OCI-LY1 (cell line): ENCODE measurements around the gene MALT1.

ENCODE experiments used
- H2AFZ ChIP-seq: fragments of 200-600 bp; sonication (generic), shearing (Covaris generic); 2 replicates; pipeline ENCODE4 v1.6.0; 2014; ENCODE audit warnings: antibody characterized with exemption, mild to moderate bottlenecking, low read length
- H3F3A ChIP-seq: fragments of 200-600 bp; sonication (generic), shearing (Covaris generic); 2 replicates; pipeline ENCODE4 v1.6.0; 2014; ENCODE audit warnings: mild to moderate bottlenecking, antibody characterized with exemption, low read length, moderate library complexity; ENCODE audit not compliant: insufficient read depth
- H3K27ac ChIP-seq: fragments of 200-600 bp; sonication (generic); 2 replicates; pipeline ENCODE4 v1.5.1; 2014; ENCODE audit warnings: low read length, mixed run types, mild to moderate bottlenecking, low read depth; ENCODE audit not compliant: poor library complexity, severe bottlenecking
- H3K27me3 ChIP-seq: fragments of 200-600 bp; sonication (generic); 2 replicates; pipeline ENCODE4 v1.6.0; 2014; ENCODE audit warnings: antibody characterized with exemption, mild to moderate bottlenecking, low read length, moderate library complexity; ENCODE audit not compliant: insufficient read depth
- H3K36me3 ChIP-seq: fragments of 200-600 bp; sonication (generic); 2 replicates; pipeline ENCODE4 v1.6.1; 2014; ENCODE audit warnings: mild to moderate bottlenecking, antibody characterized with exemption, low read length, moderate library complexity, mixed read lengths; ENCODE audit not compliant: insufficient read depth
- H3K4me1 ChIP-seq: fragments of 200-600 bp; sonication (generic); 2 replicates; pipeline ENCODE4 v1.5.1; 2014; ENCODE audit warnings: mild to moderate bottlenecking, low read length, moderate library complexity; ENCODE audit not compliant: insufficient read depth, severe bottlenecking
- H3K4me2 ChIP-seq: fragments of 200-600 bp; sonication (generic), shearing (Covaris generic); 2 replicates; pipeline ENCODE4 v1.6.1; 2014; ENCODE audit warnings: low read length
- H3K4me3 ChIP-seq: fragments of 200-600 bp; sonication (generic); 2 replicates; pipeline ENCODE4 v1.5.1; 2014; ENCODE audit warnings: low read length, low read depth, mild to moderate bottlenecking, mixed read lengths; ENCODE audit not compliant: poor library complexity, severe bottlenecking
- H3K79me2 ChIP-seq: fragments of 200-600 bp; shearing (Covaris generic); 2 replicates; pipeline ENCODE4 v1.6.1; 2016; ENCODE audit warnings: mixed run types, low read length, mixed read lengths; ENCODE audit not compliant: insufficient read depth
- H3K9ac ChIP-seq: fragments of 200-600 bp; sonication (generic), shearing (Covaris generic); 2 replicates; pipeline ENCODE4 v1.6.1; 2014; ENCODE audit warnings: mild to moderate bottlenecking, low read length, mixed read lengths
- H3K9me2 ChIP-seq: fragments of 200-600 bp; sonication (generic), shearing (Covaris generic); 2 replicates; pipeline ENCODE4 v1.6.1; 2014; ENCODE audit warnings: low read depth, mild to moderate bottlenecking, low read length, mixed read lengths
- H3K9me3 ChIP-seq: fragments of 200-600 bp; shearing (Covaris generic); 2 replicates; pipeline ENCODE4 v1.6.1; 2014; ENCODE audit warnings: low read length, mixed read lengths
- H4K20me1 ChIP-seq: fragments of 200-600 bp; sonication (generic), shearing (Covaris generic); 2 replicates; pipeline ENCODE4 v1.6.0; 2016; ENCODE audit warnings: mild to moderate bottlenecking, low read length; ENCODE audit not compliant: insufficient read depth
- CTCF ChIP-seq: fragments of 200-600 bp; sonication (generic), shearing (Covaris generic); IDR thresholded peaks from 2 replicates; pipeline ENCODE4 v1.5.1; 2017; ENCODE audit warnings: mild to moderate bottlenecking, antibody characterized with exemption, low read length, moderate library complexity, mixed read lengths
- EZH2 ChIP-seq: fragments of 200-600 bp; sonication (generic), shearing (Covaris generic); IDR thresholded peaks from 2 replicates; pipeline ENCODE4 v1.8.0; 2017; ENCODE audit warnings: borderline replicate concordance, mixed run types, mild to moderate bottlenecking, antibody characterized with exemption, low read length, moderate library complexity, mixed read lengths

The MALT1 gene

DNA sequence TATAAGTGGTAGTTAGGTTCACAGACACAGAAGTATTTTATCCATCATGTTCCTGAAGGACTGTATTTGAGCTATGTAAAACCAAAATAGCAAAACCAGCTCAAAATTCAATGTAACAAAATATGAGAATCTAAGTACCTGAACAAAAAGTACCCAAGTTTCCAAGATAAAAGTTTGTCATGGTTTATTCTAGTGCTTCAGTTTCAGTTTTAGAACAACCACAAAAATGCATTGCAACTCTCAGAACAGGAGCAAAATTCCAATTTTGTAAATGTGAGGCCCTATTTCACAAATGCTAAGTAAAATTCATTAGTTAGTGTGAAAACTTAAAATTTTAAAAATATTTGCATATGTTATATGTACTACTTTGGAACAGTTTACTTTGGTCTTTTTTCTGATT, 37.4 kb upstream of the MALT1 start:
- Histone ChIP-seq H3F3A (no peaks in the 10 kb centered on the region), H3K9ac (no peak overlapping the region), H3K9me3 (no peaks in the 10 kb centered on the region), H3K4me3 (no peak overlapping the region), H3K79me2 (no peaks in the 10 kb centered on the region), H3K9me2 (no peaks in the 10 kb centered on the region), H3K27me3 (no peaks in the 10 kb centered on the region), H2AFZ (no peak overlapping the region), H3K27ac (no peak overlapping the region), H3K4me1 (no peaks in the 10 kb centered on the region), H3K36me3 (no peaks in the 10 kb centered on the region), H3K4me2 (no peak overlapping the region), H4K20me1 (no peaks in the 10 kb centered on the region)
- TF ChIP-seq CTCF, result no peak
- TF ChIP-seq EZH2, result no peak

DNA sequence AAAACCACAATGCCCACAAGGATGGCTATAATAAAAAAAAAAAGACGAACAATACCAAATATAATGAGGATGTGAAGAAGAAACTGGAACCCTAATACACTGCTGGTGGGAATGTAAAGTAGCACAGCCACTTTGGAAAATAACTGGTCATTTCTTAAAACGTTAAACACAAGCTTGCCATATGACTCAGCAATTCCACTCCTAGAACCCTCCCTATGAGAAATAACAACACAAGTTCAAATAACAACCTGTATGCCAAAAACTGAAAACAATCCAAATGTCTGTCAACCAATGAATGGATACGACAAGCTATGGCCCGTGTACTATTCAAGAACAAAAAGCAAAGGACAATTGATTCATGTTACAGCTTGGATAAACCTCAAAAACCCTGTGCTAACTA, 35.4 kb upstream of the MALT1 start:
- Histone ChIP-seq H3K4me3 (no peak overlapping the region), H2AFZ (no peak overlapping the region), H3F3A (no peaks in the 10 kb centered on the region), H3K4me2 (no peak overlapping the region), H4K20me1 (no peaks in the 10 kb centered on the region), H3K4me1 (no peaks in the 10 kb centered on the region), H3K9me2 (no peaks in the 10 kb centered on the region), H3K27ac (no peak overlapping the region), H3K36me3 (no peaks in the 10 kb centered on the region), H3K9ac (no peak overlapping the region), H3K9me3 (no peaks in the 10 kb centered on the region), H3K79me2 (no peaks in the 10 kb centered on the region), H3K27me3 (no peaks in the 10 kb centered on the region)
- TF ChIP-seq CTCF (no peak), EZH2 (no peak)

GRCh38 chr18:58637197-58637596, 34.1 kb upstream of the MALT1 start:
- Histone ChIP-seq H3K9me2 (no peaks in the 10 kb centered on the region), H3K27me3 (no peaks in the 10 kb centered on the region), H3F3A (no peaks in the 10 kb centered on the region), H3K4me1 (no peaks in the 10 kb centered on the region), H3K27ac (no peak overlapping the region), H3K9me3 (no peaks in the 10 kb centered on the region), H3K4me2 (no peak overlapping the region), H4K20me1 (no peaks in the 10 kb centered on the region), H3K79me2 (no peaks in the 10 kb centered on the region), H3K4me3 (no peak overlapping the region), H2AFZ (no peak overlapping the region), H3K36me3 (no peaks in the 10 kb centered on the region), H3K9ac (no peak overlapping the region)
- no peak for TF ChIP-seq EZH2
- TF ChIP-seq CTCF, result no peak
